ENCODE results near the gene FKBP1A. TPM values are rescaled to one million over a fixed set of nuclear protein-coding genes. Genes with fewer than 3 reads are reported as not detected.

The FKBP1A gene
- total and polyA plus RNA-seq, 9 donors: 72.7 to 298 (median 262) TPM

- H3K36me3 ChIP-seq (ENCODE audit: control insufficient read depth, insufficient read depth, low read length): peaks cover 9% of the 10 kb centered on the region
- H3K4me1 ChIP-seq (ENCODE audit: control insufficient read depth, insufficient read depth, low read length): no peaks in the 10 kb centered on the region
- DNase-seq: peak; percentile 73
- H3K27ac ChIP-seq (ENCODE audit: low read length): no peak overlapping the region
- H3K9me3 ChIP-seq (replicated peaks; ENCODE audit: control insufficient read depth, low read depth, low read length): no peaks in the 10 kb centered on the region
- 100% methylated on average over 1 of the region's 2 CpGs for WGBS (ENCODE audit: insufficient coverage)
- no peaks in the 10 kb centered on the region for H3K27me3 ChIP-seq (ENCODE audit: control insufficient read depth, insufficient read depth, low read length)
- no peak overlapping the region for H3K4me3 ChIP-seq (ENCODE audit: low read length)
These were observed 41.9 kb upstream of the FKBP1A start for GRCh38 chr20:1434571-1435336.

DNA sequence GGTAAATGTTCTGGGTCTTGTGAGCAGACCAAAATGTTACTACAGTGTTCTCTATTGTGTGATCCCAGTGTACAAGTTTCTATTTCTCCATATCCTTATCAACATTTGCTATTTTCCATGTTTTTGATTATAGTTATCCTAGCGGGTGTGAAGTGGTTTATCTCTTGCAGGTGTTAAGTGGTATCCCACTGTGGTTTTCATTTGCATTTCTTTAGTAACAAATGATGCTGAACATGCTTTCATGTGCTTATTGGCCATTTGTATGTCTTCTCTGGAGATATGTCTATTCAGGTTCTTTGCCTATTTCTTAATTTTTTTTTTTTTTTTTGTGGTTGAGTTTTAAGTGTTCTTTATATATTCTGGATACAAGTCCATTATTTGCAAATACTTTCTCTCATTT, 38.3 kb upstream of the FKBP1A start:
- H3K27me3 ChIP-seq (ENCODE audit: control insufficient read depth, insufficient read depth, low read length): peaks cover 2% of the 10 kb centered on the region
- H3K4me3 ChIP-seq (ENCODE audit: low read length): no peak overlapping the region
- H3K36me3 ChIP-seq (ENCODE audit: control insufficient read depth, insufficient read depth, low read length): peaks cover 2% of the 10 kb centered on the region
- 20% methylated on average over 1 of the region's 1 CpG for WGBS (ENCODE audit: insufficient coverage)
- no peak overlapping the region for H3K27ac ChIP-seq (ENCODE audit: low read length)
- DNase-seq: no peak
- H3K4me1 ChIP-seq (ENCODE audit: control insufficient read depth, insufficient read depth, low read length): no peaks in the 10 kb centered on the region
- H3K9me3 ChIP-seq (replicated peaks; ENCODE audit: control insufficient read depth, low read depth, low read length): no peaks in the 10 kb centered on the region

GRCh38 chr20:1430004-1430451, 37.2 kb upstream of the FKBP1A start:
- H3K27ac ChIP-seq (ENCODE audit: low read length): peak overlapping the region; percentile 6
- H3K27me3 ChIP-seq (ENCODE audit: control insufficient read depth, insufficient read depth, low read length): peaks cover 2% of the 10 kb centered on the region
- H3K9me3 ChIP-seq (replicated peaks; ENCODE audit: control insufficient read depth, low read depth, low read length): no peaks in the 10 kb centered on the region
- no peak overlapping the region for H3K4me3 ChIP-seq (ENCODE audit: low read length)
- H3K4me1 ChIP-seq (ENCODE audit: control insufficient read depth, insufficient read depth, low read length): no peaks in the 10 kb centered on the region
- no CpG with 5 or more reads among the region's 1 CpG for WGBS (ENCODE audit: insufficient coverage)
- H3K36me3 ChIP-seq (ENCODE audit: control insufficient read depth, insufficient read depth, low read length): no peaks in the 10 kb centered on the region
- DNase-seq: peak; percentile 68

DNA sequence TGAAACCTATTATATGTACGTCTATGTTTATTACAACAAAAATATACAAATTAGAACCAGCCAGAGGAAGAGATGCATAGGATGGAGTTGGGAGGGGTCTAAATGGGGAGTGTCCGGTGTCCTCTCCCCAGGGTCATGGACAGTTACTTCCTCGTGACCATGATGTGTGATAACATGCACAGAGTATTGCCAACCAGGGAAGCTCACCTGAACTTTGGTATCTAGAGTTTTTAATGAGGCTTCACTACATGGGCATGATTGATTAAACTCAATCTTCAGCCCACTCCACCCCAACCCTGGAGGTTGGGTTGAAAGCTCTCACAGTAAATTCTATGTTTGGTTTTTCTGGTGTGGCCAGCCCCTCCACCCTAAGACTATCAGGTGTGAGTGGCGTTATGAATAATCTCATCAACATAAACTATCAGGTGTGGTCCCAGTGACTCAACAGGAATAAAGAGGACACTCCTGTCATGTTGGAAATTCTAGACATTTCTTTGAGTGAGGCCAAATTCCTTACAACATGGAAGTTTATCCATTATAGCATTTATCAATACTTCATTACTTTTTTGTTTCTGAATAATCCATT, 36.4 kb upstream of the FKBP1A start:
- Histone ChIP-seq H3K9me3 (replicated peaks; ENCODE audit: control insufficient read depth, low read depth, low read length) (no peaks in the 10 kb centered on the region), H3K4me1 (ENCODE audit: control insufficient read depth, insufficient read depth, low read length) (no peaks in the 10 kb centered on the region), H3K36me3 (ENCODE audit: control insufficient read depth, insufficient read depth, low read length) (no peaks in the 10 kb centered on the region), H3K4me3 (ENCODE audit: low read length) (no peak overlapping the region), H3K27me3 (ENCODE audit: control insufficient read depth, insufficient read depth, low read length) (peaks cover 2% of the 10 kb centered on the region), H3K27ac (ENCODE audit: low read length) (no peak overlapping the region)
- no peak for DNase-seq
- no CpG with 5 or more reads among the region's 4 CpGs for WGBS (ENCODE audit: insufficient coverage)

DNA sequence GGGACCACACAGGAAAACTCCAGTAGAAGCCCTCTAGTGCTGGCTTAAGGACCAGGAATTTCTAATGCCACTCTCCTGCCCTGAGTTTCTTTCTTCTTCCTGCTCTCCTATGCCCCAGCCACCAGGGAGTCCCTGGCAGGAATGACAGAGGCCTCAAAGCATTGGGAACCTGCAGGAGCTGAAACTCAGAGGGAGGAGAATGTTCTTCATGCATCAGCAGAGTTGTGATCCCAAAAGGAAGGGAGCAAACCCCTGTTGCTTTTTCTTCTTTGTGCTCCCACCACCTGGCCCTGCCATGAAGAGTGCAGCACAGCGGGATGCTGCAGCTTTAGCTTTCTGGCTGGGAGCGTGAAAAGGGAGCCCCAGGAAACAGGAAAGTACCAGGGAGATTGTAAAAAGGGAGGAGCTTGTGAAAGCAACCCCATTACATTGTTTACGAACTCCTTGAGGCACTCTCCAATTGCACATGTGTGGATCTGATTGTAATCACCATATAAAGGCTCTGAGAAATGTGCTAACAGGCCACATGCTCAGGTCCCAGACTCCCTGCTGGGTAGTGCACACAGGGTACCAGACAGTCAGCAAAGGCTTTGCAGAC, 34.7 kb upstream of the FKBP1A start:
- H3K36me3 ChIP-seq (ENCODE audit: control insufficient read depth, insufficient read depth, low read length): no peaks in the 10 kb centered on the region
- H3K27ac ChIP-seq (ENCODE audit: low read length): no peak overlapping the region
- peaks cover 2% of the 10 kb centered on the region for H3K27me3 ChIP-seq (ENCODE audit: control insufficient read depth, insufficient read depth, low read length)
- no peaks in the 10 kb centered on the region for H3K9me3 ChIP-seq (replicated peaks; ENCODE audit: control insufficient read depth, low read depth, low read length)
- DNase-seq: no peak
- no peak overlapping the region for H3K4me3 ChIP-seq (ENCODE audit: low read length)
- H3K4me1 ChIP-seq (ENCODE audit: control insufficient read depth, insufficient read depth, low read length): no peaks in the 10 kb centered on the region
- WGBS (ENCODE audit: insufficient coverage): no CpG with 5 or more reads among the region's 3 CpGs

GRCh38 chr20:1426231-1426849, 33.5 kb upstream of the FKBP1A start:
- Histone ChIP-seq H3K4me3 (ENCODE audit: low read length) (no peak overlapping the region), H3K36me3 (ENCODE audit: control insufficient read depth, insufficient read depth, low read length) (no peaks in the 10 kb centered on the region), H3K27ac (ENCODE audit: low read length) (no peak overlapping the region), H3K4me1 (ENCODE audit: control insufficient read depth, insufficient read depth, low read length) (no peaks in the 10 kb centered on the region), H3K9me3 (replicated peaks; ENCODE audit: control insufficient read depth, low read depth, low read length) (no peaks in the 10 kb centered on the region), H3K27me3 (ENCODE audit: control insufficient read depth, insufficient read depth, low read length) (peaks cover 2% of the 10 kb centered on the region)
- DNase-seq: no peak
- WGBS (ENCODE audit: insufficient coverage): 33% methylated on average over 2 of the region's 4 CpGs

DNA sequence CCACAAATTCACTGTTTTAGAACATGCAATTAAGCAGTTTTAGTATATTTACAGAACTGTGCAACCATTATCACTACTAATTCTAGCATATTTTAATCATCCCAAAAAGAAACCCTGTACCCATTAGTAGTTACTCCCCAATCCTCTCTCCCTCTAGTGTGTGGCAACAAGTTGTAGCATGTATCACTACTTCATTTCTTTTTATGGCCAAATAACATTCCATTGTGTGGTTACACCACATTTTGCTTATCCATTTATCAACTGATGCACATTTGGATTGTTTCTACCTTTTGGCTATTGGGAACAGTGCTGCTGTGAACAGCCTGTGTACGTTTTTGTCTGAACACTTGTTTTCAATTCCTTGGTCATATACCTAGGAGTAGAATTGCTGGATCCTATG, 31.5 kb upstream of the FKBP1A start:
- H3K27ac ChIP-seq (ENCODE audit: low read length): no peak overlapping the region
- H3K4me3 ChIP-seq (ENCODE audit: low read length): no peak overlapping the region
- peaks cover 4% of the 10 kb centered on the region for H3K9me3 ChIP-seq (replicated peaks; ENCODE audit: control insufficient read depth, low read depth, low read length)
- no peaks in the 10 kb centered on the region for H3K36me3 ChIP-seq (ENCODE audit: control insufficient read depth, insufficient read depth, low read length)
- WGBS (ENCODE audit: insufficient coverage): no CpG with 5 or more reads among the region's 1 CpG
- peaks cover 2% of the 10 kb centered on the region for H3K27me3 ChIP-seq (ENCODE audit: control insufficient read depth, insufficient read depth, low read length)
- no peaks in the 10 kb centered on the region for H3K4me1 ChIP-seq (ENCODE audit: control insufficient read depth, insufficient read depth, low read length)
- DNase-seq: no peak

DNA sequence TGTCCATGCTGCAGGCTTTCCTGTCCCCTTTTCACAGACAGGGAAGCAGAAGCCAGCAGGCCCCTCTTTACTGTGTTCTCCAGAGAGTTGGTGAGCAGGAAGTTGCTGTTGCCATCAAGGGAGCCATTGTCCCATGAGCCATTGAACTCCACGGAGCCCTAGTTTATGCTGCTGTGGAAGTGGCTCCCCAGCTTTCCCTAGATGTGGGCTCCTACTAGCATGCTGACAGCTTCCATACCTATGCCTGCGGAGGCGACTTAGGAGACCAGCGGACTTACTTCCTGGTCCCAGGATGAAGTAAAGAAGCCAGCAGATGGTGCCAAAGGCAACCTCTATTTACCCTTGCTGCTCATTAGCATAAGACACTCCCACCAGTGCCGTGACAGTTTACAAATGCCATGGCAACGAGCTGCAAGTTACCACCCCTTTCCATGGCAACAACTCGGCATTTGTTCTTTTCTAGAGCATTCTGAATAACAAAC, 30.8 kb upstream of the FKBP1A start:
- peak; percentile 32 for DNase-seq
- Histone ChIP-seq H3K4me3 (ENCODE audit: low read length) (no peak overlapping the region), H3K9me3 (replicated peaks; ENCODE audit: control insufficient read depth, low read depth, low read length) (peaks cover 4% of the 10 kb centered on the region), H3K27me3 (ENCODE audit: control insufficient read depth, insufficient read depth, low read length) (peaks cover 2% of the 10 kb centered on the region), H3K27ac (ENCODE audit: low read length) (no peak overlapping the region), H3K36me3 (ENCODE audit: control insufficient read depth, insufficient read depth, low read length) (no peaks in the 10 kb centered on the region), H3K4me1 (ENCODE audit: control insufficient read depth, insufficient read depth, low read length) (no peaks in the 10 kb centered on the region)
- 41% methylated on average over 5 of the region's 7 CpGs for WGBS (ENCODE audit: insufficient coverage)

DNA sequence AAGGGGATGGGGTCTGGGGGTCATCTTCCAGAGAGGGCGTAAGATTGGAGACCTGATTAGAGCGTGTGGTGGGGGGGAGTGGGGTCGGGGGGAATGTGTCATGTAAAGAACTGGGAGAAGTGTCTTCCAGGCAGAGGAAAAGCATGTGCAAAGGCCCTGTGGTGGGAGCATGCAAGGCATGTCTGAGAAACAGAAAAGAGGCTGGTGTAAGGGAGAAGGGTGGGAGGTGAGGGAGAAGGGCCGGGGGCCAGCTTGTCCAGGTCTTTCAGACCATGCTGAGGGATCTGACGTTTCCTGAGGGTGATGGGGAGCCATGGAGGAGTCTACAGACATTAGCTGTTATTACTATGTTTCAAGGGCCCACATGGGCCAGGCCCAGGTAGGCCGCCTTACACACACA, 30.4 kb upstream of the FKBP1A start:
- H3K27me3 ChIP-seq (ENCODE audit: control insufficient read depth, insufficient read depth, low read length): peaks cover 2% of the 10 kb centered on the region
- 89% methylated on average over 4 of the region's 6 CpGs for whole genome bisulfite sequencing (ENCODE audit: insufficient coverage)
- no peaks in the 10 kb centered on the region for H3K36me3 ChIP-seq (ENCODE audit: control insufficient read depth, insufficient read depth, low read length)
- peaks cover 4% of the 10 kb centered on the region for H3K9me3 ChIP-seq (replicated peaks; ENCODE audit: control insufficient read depth, low read depth, low read length)
- no peaks in the 10 kb centered on the region for H3K4me1 ChIP-seq (ENCODE audit: control insufficient read depth, insufficient read depth, low read length)
- H3K27ac ChIP-seq (ENCODE audit: low read length): no peak overlapping the region
- no peak for DNase-seq
- no peak overlapping the region for H3K4me3 ChIP-seq (ENCODE audit: low read length)

- H3K27ac ChIP-seq (ENCODE audit: low read length): no peak overlapping the region
- peaks cover 5% of the 10 kb centered on the region for H3K27me3 ChIP-seq (ENCODE audit: control insufficient read depth, insufficient read depth, low read length)
- no peaks in the 10 kb centered on the region for H3K36me3 ChIP-seq (ENCODE audit: control insufficient read depth, insufficient read depth, low read length)
- H3K4me1 ChIP-seq (ENCODE audit: control insufficient read depth, insufficient read depth, low read length): no peaks in the 10 kb centered on the region
- no peak overlapping the region for H3K4me3 ChIP-seq (ENCODE audit: low read length)
- no peak for DNase-seq
- H3K9me3 ChIP-seq (replicated peaks; ENCODE audit: control insufficient read depth, low read depth, low read length): peaks cover 4% of the 10 kb centered on the region
- WGBS (ENCODE audit: insufficient coverage): 37% methylated on average over 2 of the region's 3 CpGs
These were observed 29.9 kb upstream of the FKBP1A start for GRCh38 chr20:1422753-1423152.
